ENCODE results near the gene GCLC. TPM values are rescaled to one million over a fixed set of nuclear protein-coding genes. Genes with fewer than 3 reads are reported as not detected.

The GCLC gene
- total and polyA plus RNA-seq, 9 donors, result 9.0 to 50.4 (median 29.4) TPM

DNA sequence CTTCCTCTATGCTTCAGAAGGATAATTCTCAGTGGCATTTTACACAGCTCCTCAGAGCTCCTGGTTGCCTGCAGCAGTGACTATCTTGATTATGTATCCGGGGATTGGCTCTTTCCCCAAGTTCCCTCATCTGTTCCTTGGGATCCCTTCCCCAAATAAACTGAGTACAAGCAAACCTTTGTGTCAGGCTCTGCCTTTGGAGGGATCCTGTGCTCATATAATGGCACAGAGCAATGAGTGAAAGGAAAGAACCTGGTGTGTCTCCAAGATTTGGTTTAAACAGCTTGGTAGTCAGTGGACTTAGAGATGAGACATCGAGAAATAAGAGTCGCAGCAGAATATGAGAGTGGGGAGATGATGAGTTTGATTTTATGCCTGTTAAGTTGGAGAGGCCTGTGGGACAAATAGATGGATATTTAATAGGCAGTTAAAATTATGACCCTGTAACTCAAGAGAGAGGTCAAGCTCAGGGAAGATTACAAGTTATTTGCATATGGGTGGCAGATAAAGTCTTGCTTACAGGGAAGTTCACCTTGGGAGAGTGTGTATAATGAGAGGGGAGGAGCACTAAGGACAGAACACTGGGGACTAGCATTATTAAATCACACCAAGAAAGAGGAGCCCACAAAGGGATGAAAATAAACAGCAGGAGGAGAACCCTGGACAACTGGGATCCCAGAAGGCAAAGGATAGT lies 44.1 kb upstream of the GCLC start:
- no peaks in the 10 kb centered on the region for H3K9me3 ChIP-seq
- intact Hi-C loops (cut with DNase I), result no loop called here
- 78 to 84% (median 81%) methylated on average over 3 of the region's 3 CpGs for WGBS, 3 donors
- no peak overlapping the region for H3K4me3 ChIP-seq
- H3K4me1 ChIP-seq (ENCODE audit: insufficient read depth), result no peaks in the 10 kb centered on the region
- TF ChIP-seq POLR2A (IDR thresholded peaks at IDR 0.05) (no peak), EP300 (IDR thresholded peaks at IDR 0.05) (no peak)
- TF ChIP-seq, protein P1, sequence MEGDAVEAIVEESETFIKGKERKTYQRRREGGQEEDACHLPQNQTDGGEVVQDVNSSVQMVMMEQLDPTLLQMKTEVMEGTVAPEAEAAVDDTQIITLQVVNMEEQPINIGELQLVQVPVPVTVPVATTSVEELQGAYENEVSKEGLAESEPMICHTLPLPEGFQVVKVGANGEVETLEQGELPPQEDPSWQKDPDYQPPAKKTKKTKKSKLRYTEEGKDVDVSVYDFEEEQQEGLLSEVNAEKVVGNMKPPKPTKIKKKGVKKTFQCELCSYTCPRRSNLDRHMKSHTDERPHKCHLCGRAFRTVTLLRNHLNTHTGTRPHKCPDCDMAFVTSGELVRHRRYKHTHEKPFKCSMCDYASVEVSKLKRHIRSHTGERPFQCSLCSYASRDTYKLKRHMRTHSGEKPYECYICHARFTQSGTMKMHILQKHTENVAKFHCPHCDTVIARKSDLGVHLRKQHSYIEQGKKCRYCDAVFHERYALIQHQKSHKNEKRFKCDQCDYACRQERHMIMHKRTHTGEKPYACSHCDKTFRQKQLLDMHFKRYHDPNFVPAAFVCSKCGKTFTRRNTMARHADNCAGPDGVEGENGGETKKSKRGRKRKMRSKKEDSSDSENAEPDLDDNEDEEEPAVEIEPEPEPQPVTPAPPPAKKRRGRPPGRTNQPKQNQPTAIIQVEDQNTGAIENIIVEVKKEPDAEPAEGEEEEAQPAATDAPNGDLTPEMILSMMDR (IDR thresholded peaks at IDR 0.05), result no peak
- no peak overlapping the region for H3K27ac ChIP-seq
- no peaks in the 10 kb centered on the region for H3K27me3 ChIP-seq
- DNase-seq, result no peak
- H3K36me3 ChIP-seq, result no peaks in the 10 kb centered on the region

DNA sequence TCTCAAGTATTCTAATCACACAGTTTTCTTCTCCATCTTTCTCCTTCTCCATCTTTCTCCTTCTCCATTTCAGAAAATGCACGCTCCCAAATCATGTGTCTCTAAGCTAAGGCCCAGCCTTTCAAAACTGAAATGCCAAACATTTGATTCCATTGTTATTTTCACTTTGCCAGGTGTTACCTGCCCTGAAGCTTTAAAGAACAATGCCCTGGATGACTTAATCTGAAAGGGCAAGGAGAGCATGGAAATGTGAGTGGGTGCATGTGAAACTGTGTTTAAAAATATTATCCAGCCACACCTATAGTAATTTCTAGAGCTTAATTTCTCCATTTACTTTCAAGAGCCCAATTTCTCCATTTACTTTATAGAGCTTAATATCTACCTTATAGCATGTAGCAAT lies 42.4 kb upstream of the GCLC start:
- intact Hi-C loops (cut with DNase I), result no loop called here
- H3K4me1 ChIP-seq (ENCODE audit: insufficient read depth), result no peaks in the 10 kb centered on the region
- WGBS, 3 donors, result 91 to 95% (median 94%) methylated on average over 1 of the region's 1 CpG
- H3K4me3 ChIP-seq, result no peak overlapping the region
- H3K27ac ChIP-seq, result no peak overlapping the region
- no peaks in the 10 kb centered on the region for H3K36me3 ChIP-seq
- DNase-seq, result no peak
- no peaks in the 10 kb centered on the region for H3K9me3 ChIP-seq
- TF ChIP-seq POLR2A (IDR thresholded peaks at IDR 0.05) (no peak), EP300 (IDR thresholded peaks at IDR 0.05) (no peak)
- TF ChIP-seq, protein P1 (IDR thresholded peaks at IDR 0.05), result no peak
- no peaks in the 10 kb centered on the region for H3K27me3 ChIP-seq

DNA sequence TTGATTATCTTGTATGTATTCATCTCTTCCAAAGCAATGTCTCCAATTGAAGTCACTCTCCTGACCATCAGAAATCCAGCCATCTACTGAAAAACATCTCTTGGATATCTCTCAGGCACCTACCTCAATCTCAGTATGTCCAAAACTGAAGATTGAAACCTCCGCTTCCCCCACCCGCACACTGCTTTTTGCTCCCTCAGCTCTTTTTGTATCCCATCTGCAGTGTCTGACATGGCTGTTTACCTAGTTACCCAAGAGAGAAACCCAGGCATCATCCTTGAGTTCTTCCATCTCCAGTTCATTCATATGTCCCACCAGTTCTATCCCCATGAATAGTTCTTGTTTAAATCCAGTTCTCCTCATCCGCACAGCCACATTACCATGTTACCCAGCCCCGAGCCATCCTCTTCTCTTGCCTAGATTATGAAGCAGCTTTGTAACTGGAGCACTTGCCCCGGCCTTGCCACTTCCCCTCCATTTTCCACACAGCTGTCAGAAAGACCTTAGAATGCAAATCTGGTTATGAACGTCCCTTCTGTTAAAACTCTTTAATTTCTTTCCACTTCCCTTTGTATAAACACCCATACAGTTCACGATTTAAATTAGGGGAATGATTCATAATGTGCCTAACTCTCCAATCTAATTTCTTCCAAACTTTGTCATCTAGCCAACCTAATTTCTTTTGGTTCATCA lies 40.5 kb upstream of the GCLC start:
- Histone ChIP-seq H3K9me3 (no peaks in the 10 kb centered on the region), H3K36me3 (no peaks in the 10 kb centered on the region), H3K4me3 (no peak overlapping the region), H3K4me1 (ENCODE audit: insufficient read depth) (peaks cover 3% of the 10 kb centered on the region), H3K27ac (no peak overlapping the region), H3K27me3 (no peaks in the 10 kb centered on the region)
- TF ChIP-seq EP300 (IDR thresholded peaks at IDR 0.05), result no peak
- TF ChIP-seq, protein P1 (IDR thresholded peaks at IDR 0.05), result no peak
- TF ChIP-seq POLR2A (IDR thresholded peaks at IDR 0.05), result no peak
- DNase-seq, result no peak
- WGBS, 3 donors, result 88 to 92% (median 91%) methylated on average over 7 of the region's 7 CpGs
- intact Hi-C loops (cut with DNase I), result no loop called here

- no peak for TF ChIP-seq POLR2A (IDR thresholded peaks at IDR 0.05)
- TF ChIP-seq EP300 (IDR thresholded peaks at IDR 0.05), result no peak
- TF ChIP-seq, protein P1 (IDR thresholded peaks at IDR 0.05), result no peak
- H3K9me3 ChIP-seq, result no peaks in the 10 kb centered on the region
- no peaks in the 10 kb centered on the region for H3K36me3 ChIP-seq
- no peak for DNase-seq
- no peaks in the 10 kb centered on the region for H3K27me3 ChIP-seq
- H3K27ac ChIP-seq, result no peak overlapping the region
- intact Hi-C loops (cut with DNase I), result no loop called here
- H3K4me3 ChIP-seq, result no peak overlapping the region
- peaks cover 3% of the 10 kb centered on the region for H3K4me1 ChIP-seq (ENCODE audit: insufficient read depth)
- 90 to 97% (median 92%) methylated on average over 2 of the region's 2 CpGs for WGBS, 3 donors
Observed at GRCh38 chr6:53584726-53585125, 39.8 kb upstream of the GCLC start.
